H1 (cell line): ENCODE data around the gene LIF. TPM values are rescaled to one million over a fixed set of nuclear protein-coding genes. Genes with fewer than 3 reads are reported as not detected.
A peak's percentile ranks its signal among the peaks of the same experiment; 100 is the strongest.

Source experiments
- CTCF ChIA-PET: fragments of 300-600 bp; sonication (Branson Sonifier 250); formaldehyde crosslinking; loops from one replicate; lab custom pipeline; 2021; ENCODE audit not compliant: partially characterized antibody; lab: Charles Lee
- POLR2A ChIA-PET: fragments of 300-600 bp; sonication (Branson Sonifier 250); formaldehyde crosslinking; loops from one replicate; lab custom pipeline; 2021; ENCODE audit warnings: inconsistent platforms; ENCODE audit not compliant: partially characterized antibody; lab: Charles Lee
- DNase-seq, 2 experiments: peaks; one replicate each; pipeline versions ENCODE4 v3.0.0 to v3.0.0-alpha.2; 2010 to 2022; ENCODE audit warnings: low spot score in 2 of 2, low read depth in 1 of 2, mixed read lengths in 1 of 2
- FAIRE-seq: peaks from 2 replicates; lab custom pipeline; 2011; peaks lifted over from hg19 to GRCh38; lab: Jason Lieb, UNC
- H2AFZ ChIP-seq: 2 replicates; pipeline ENCODE4 v1.8.1; 2012; ENCODE audit warnings: low read length, inconsistent platforms
- H2AK5ac ChIP-seq: 2 replicates; pipeline ENCODE4 v1.6.1; 2013; ENCODE audit warnings: low read depth, low read length
- H2BK120ac ChIP-seq: replicated peaks from 2 replicates; pipeline ENCODE3; 2013; ENCODE audit warnings: low read depth, low read length, inconsistent platforms
- H2BK12ac ChIP-seq: 2 replicates; pipeline ENCODE4 v1.6.1; 2013; ENCODE audit warnings: low read depth, low read length
- H2BK15ac ChIP-seq: 2 replicates; pipeline ENCODE4 v1.6.1; 2013; ENCODE audit warnings: low read length
- H2BK20ac ChIP-seq: 2 replicates; pipeline ENCODE4 v1.6.1; 2013; ENCODE audit warnings: low read length
- H2BK5ac ChIP-seq: 2 replicates; pipeline ENCODE4 v1.6.1; 2013; ENCODE audit warnings: low read depth, low read length
- H3K14ac ChIP-seq: 2 replicates; pipeline ENCODE4 v1.6.1; 2013; ENCODE audit warnings: inconsistent platforms; ENCODE audit not compliant: insufficient read length
- H3K18ac ChIP-seq: 2 replicates; pipeline ENCODE4 v1.6.1; 2013; ENCODE audit warnings: low read length; ENCODE audit errors: extremely low read depth
- H3K23ac ChIP-seq: 2 replicates; pipeline ENCODE4 v1.6.1; 2013; ENCODE audit warnings: inconsistent platforms; ENCODE audit not compliant: insufficient read length
- H3K23me2 ChIP-seq: 2 replicates; pipeline ENCODE4 v1.6.1; 2013; ENCODE audit warnings: low read depth, low read length
- H3K27ac ChIP-seq: 2 replicates; pipeline ENCODE4 v1.6.1; 2011; ENCODE audit warnings: low read depth, low read length, inconsistent platforms
- H3K27me3 ChIP-seq, 4 experiments: replicated peaks in 1 of 4; 1 replicate in 1 of 4; 2 replicates in 3 of 4; pipeline versions ENCODE4 v1.6.1 to v1.8.1; 2011 to 2013; ENCODE audit warnings: low read length in 3 of 4, mild to moderate bottlenecking in 3 of 4, inconsistent platforms in 2 of 4, mixed read lengths in 2 of 4, moderate library complexity in 1 of 4; ENCODE audit not compliant: control insufficient read depth in 3 of 4, insufficient read depth in 3 of 4; ENCODE audit errors: extremely low read depth in 1 of 4
- H3K36me3 ChIP-seq, 4 experiments: 2 replicates each; pipeline versions ENCODE4 v1.6.1 to v1.8.1; 2011 to 2013; ENCODE audit warnings: mild to moderate bottlenecking in 4 of 4, low read length in 3 of 4, moderate library complexity in 2 of 4, control low read depth in 1 of 4, inconsistent platforms in 1 of 4; ENCODE audit not compliant: insufficient read depth in 4 of 4, control insufficient read depth in 2 of 4
- H3K4ac ChIP-seq: replicated peaks from 2 replicates; pipeline ENCODE3; 2013; ENCODE audit warnings: low read length, low read depth, mixed read lengths, inconsistent platforms; ENCODE audit not compliant: insufficient read length
- H3K4me1 ChIP-seq, 4 experiments: replicated peaks in 1 of 4; 1 replicate in 1 of 4; 2 replicates in 3 of 4; pipeline versions ENCODE4 v1.6.1 to v1.8.1; 2011 to 2013; ENCODE audit warnings: low read length in 3 of 4, inconsistent platforms in 2 of 4, mixed read lengths in 1 of 4; ENCODE audit not compliant: insufficient read depth in 4 of 4, control insufficient read depth in 3 of 4
- H3K4me2 ChIP-seq, 2 experiments: 2 replicates each; pipeline versions ENCODE4 v1.6.1 to v1.8.1; 2011 to 2013; ENCODE audit warnings: low read depth in 2 of 2, low read length in 2 of 2, control low read depth in 1 of 2, inconsistent platforms in 1 of 2, mild to moderate bottlenecking in 1 of 2; ENCODE audit not compliant: insufficient read depth in 1 of 2
- H3K4me3 ChIP-seq, 4 experiments: fragments of 200-600, 300-600 bp in 1 of 4; sonication (generic), shearing (Covaris generic), sonication (Bioruptor Twin) in 1 of 4; 2 replicates each; pipeline versions ENCODE4 v1.5.1 to v1.8.1; 2011 to 2016; ENCODE audit warnings: low read length in 4 of 4, low read depth in 3 of 4, control low read depth in 2 of 4, inconsistent platforms in 2 of 4, mild to moderate bottlenecking in 2 of 4, mixed read lengths in 1 of 4, moderate library complexity in 1 of 4; ENCODE audit not compliant: insufficient read depth in 2 of 4; ENCODE audit errors: extremely low read depth in 1 of 4
- H3K56ac ChIP-seq: replicated peaks from 2 replicates; pipeline ENCODE3; 2013; ENCODE audit warnings: low read depth, mild to moderate bottlenecking, mixed read lengths, low read length, inconsistent platforms; ENCODE audit not compliant: insufficient read length
- H3K79me1 ChIP-seq: 2 replicates; pipeline ENCODE4 v1.6.1; 2013; ENCODE audit warnings: low read depth, low read length, control low read depth
- H3K79me2 ChIP-seq, 2 experiments: 2 replicates each; pipeline versions ENCODE4 v1.6.1 to v1.8.1; 2012 to 2013; ENCODE audit warnings: low read length in 2 of 2, mild to moderate bottlenecking in 2 of 2, inconsistent platforms in 1 of 2; ENCODE audit not compliant: insufficient read depth in 2 of 2, control insufficient read depth in 1 of 2
- H3K9ac ChIP-seq, 4 experiments: replicated peaks in 1 of 4; 1 replicate in 1 of 4; 2 replicates in 3 of 4; pipeline versions ENCODE4 v1.6.1 to v1.8.1; 2011 to 2013; ENCODE audit warnings: low read depth in 3 of 4, low read length in 3 of 4, control low read depth in 2 of 4, mild to moderate bottlenecking in 2 of 4, moderate library complexity in 2 of 4, inconsistent platforms in 1 of 4; ENCODE audit errors: extremely low read depth in 1 of 4
- H3K9me3 ChIP-seq, 2 experiments: 2 replicates each; pipeline versions ENCODE4 v1.6.1 to v1.8.1; 2012 to 2013; ENCODE audit warnings: mild to moderate bottlenecking in 2 of 2, moderate library complexity in 2 of 2, control low read depth in 1 of 2, inconsistent platforms in 1 of 2, low read depth in 1 of 2, low read length in 1 of 2, mixed read lengths in 1 of 2; ENCODE audit not compliant: insufficient read depth in 2 of 2
- H4K20me1 ChIP-seq, 2 experiments: replicated peaks in 1 of 2; 2 replicates each; pipeline versions ENCODE3 to v1.8.1; 2011 to 2013; ENCODE audit warnings: inconsistent platforms in 2 of 2, low read length in 2 of 2, mild to moderate bottlenecking in 1 of 2; ENCODE audit not compliant: insufficient read depth in 2 of 2, control insufficient read depth in 1 of 2
- H4K5ac ChIP-seq: 2 replicates; pipeline ENCODE4 v1.6.1; 2013; ENCODE audit warnings: low read length, low read depth, mixed read lengths, inconsistent platforms; ENCODE audit not compliant: insufficient read length
- H4K8ac ChIP-seq: 2 replicates; pipeline ENCODE4 v1.8.0; 2013; ENCODE audit warnings: mild to moderate bottlenecking, moderate library complexity, low read length, inconsistent platforms; ENCODE audit not compliant: insufficient read depth; ENCODE audit errors: extremely low read depth
- H4K91ac ChIP-seq: replicated peaks from 2 replicates; pipeline ENCODE3; 2013; ENCODE audit warnings: low read length, mixed read lengths, inconsistent platforms; ENCODE audit not compliant: insufficient read length
- ASH2L ChIP-seq: fragments of 200-600, 300-600 bp; sonication (generic); IDR thresholded peaks from one replicate; pipeline ENCODE4 v1.7.1; 2017; ENCODE audit warnings: low read length
- CBX8 ChIP-seq: fragments of 300-800, 300-1000 bp; sonication (generic); IDR thresholded peaks from 2 replicates; pipeline ENCODE4 v1.7.1; 2016; ENCODE audit warnings: low read depth, low read length, borderline replicate concordance
- EZH2 ChIP-seq: fragments of 200-600 bp; sonication (generic); IDR thresholded peaks from 2 replicates; pipeline ENCODE4 v1.7.1; 2012; ENCODE audit warnings: low read depth, mild to moderate bottlenecking, moderate library complexity, low read length, inconsistent platforms; ENCODE audit not compliant: severe bottlenecking
- JUN ChIP-seq: IDR thresholded peaks from 2 replicates; pipeline ENCODE4 v1.6.1; 2011; ENCODE audit warnings: low read depth, mild to moderate bottlenecking, improper control_type of control experiment, low read length
- KDM5A ChIP-seq: fragments of 200-600 bp; IDR thresholded peaks from 2 replicates; pipeline ENCODE4 v1.7.1; 2012; ENCODE audit warnings: mild to moderate bottlenecking, low read length, inconsistent platforms, mixed read lengths
- POLR2AphosphoS5 ChIP-seq: IDR thresholded peaks from 2 replicates; pipeline ENCODE4 v1.6.1; 2011; ENCODE audit warnings: low read depth, low read length
- RXRA ChIP-seq: IDR thresholded peaks from 2 replicates; pipeline ENCODE4 v1.6.1; 2011; ENCODE audit warnings: low read depth, mild to moderate bottlenecking, low read length, moderate library complexity; ENCODE audit not compliant: insufficient read depth
- SRF ChIP-seq: IDR thresholded peaks from 2 replicates; pipeline ENCODE4 v1.6.1; 2011; ENCODE audit warnings: mild to moderate bottlenecking, low read depth, low read length, moderate library complexity
- TAF1 ChIP-seq: IDR thresholded peaks from 2 replicates; pipeline ENCODE4 v1.6.1; 2011; ENCODE audit warnings: mild to moderate bottlenecking, low read depth, low read length
- WGBS, 2 experiments: shearing (Covaris generic) in 1 of 2; methylation state at CpG; one replicate each; pipeline versions ENCODE4 v1.1.6 to v1.1.7; 2013 to 2015; ENCODE audit warnings: low lambda C conversion rate in 2 of 2, mixed read lengths in 2 of 2, inconsistent platforms in 1 of 2, low coverage in 1 of 2, missing lambda C conversion rate in 1 of 2; ENCODE audit not compliant: insufficient replicate concordance in 2 of 2, insufficient coverage in 1 of 2, insufficient read length in 1 of 2; ENCODE audit errors: extremely low coverage in 1 of 2, missing lambda C conversion rate in 1 of 2; 5-methylcytosine and 5-hydroxymethylcytosine counted together
- polyA plus RNA-seq, 7 experiments: library from polyadenylated mRNA; depleted of rRNA in 3 of 7; stranded (reverse) in 5 of 7; unstranded in 2 of 7; fragments of >200 nt in 5 of 7; fragments of 200-250 nt in 2 of 7; gene quantifications; 1 replicate in 5 of 7; 2 replicates in 1 of 7; 4 replicates in 1 of 7; pipeline versions ENCODE4 v1.2.1 to v1.2.3, GENCODE V29; 2011 to 2013; ENCODE audit warnings: missing spikeins in 2 of 7, mixed read lengths in 2 of 7
- total RNA-seq: library from RNA; stranded (reverse); fragmentation: NEBNext Ultra II Directional; extraction: Animal tissue kit (Norgen Biotek cat#: 25700); gene quantifications from 2 replicates; pipeline ENCODE4 v1.2.1, GENCODE V29; 2021

LIF gene
- total and polyA plus RNA-seq, 2 of the 8 experiments (the other 6 are each of a cell fraction or from before 2014, with no cell fraction given), result 3.3 to 3.5 TPM

GRCh38 chr22:30193031-30193775 is 53.4 kb downstream of the LIF start:
- no peak overlapping the region for H3K4ac ChIP-seq
- H2BK5ac ChIP-seq, result no peak overlapping the region
- H2BK15ac ChIP-seq, result no peak overlapping the region
- 91% methylated on average over 3 of the region's 3 CpGs; no CpG with 5 or more reads in 1 of the 2 experiments for WGBS, 2 experiments
- no peaks in the 10 kb centered on the region for H4K20me1 ChIP-seq
- FAIRE-seq, result no peak
- H3K4me2 ChIP-seq, result no peak overlapping the region
- DNase-seq, result no peak
- H2BK20ac ChIP-seq, result no peak overlapping the region
- no peak overlapping the region for H3K9ac ChIP-seq
- no peak overlapping the region for H2AFZ ChIP-seq
- ChIA-PET POLR2A (interaction anchor here (0.9 kb wide), 1 partner anchor 52 kb away, joined by 3 read pairs; no protein-coding TSS in a partner anchor), CTCF (interaction anchor here (1.3 kb wide), 1 partner anchor 568 kb away, joined by 3 read pairs; no protein-coding TSS in a partner anchor)
- no peaks in the 10 kb centered on the region for H3K79me1 ChIP-seq
- no peaks in the 10 kb centered on the region for H3K36me3 ChIP-seq
- no peak overlapping the region for H3K18ac ChIP-seq
- no peak overlapping the region for H2BK120ac ChIP-seq
- no peaks in the 10 kb centered on the region; a peak in 1 of 7 replicates for H3K27me3 ChIP-seq
- H2AK5ac ChIP-seq, result peak overlapping the region; percentile 67; the same call in 1 of the 2 replicates
- no peak overlapping the region for H3K23ac ChIP-seq
- H3K14ac ChIP-seq, result no peak overlapping the region
- H4K91ac ChIP-seq, result no peak overlapping the region
- H3K56ac ChIP-seq, result no peak overlapping the region
- 0 out of 2 replicates have a peak overlapping the region, but pooled peaks have one; percentile 32 for H2BK12ac ChIP-seq
- no peaks in the 10 kb centered on the region for H3K23me2 ChIP-seq
- no peak overlapping the region for H4K8ac ChIP-seq
- H3K4me1 ChIP-seq, result peaks cover 6 to 20% (median 11%) of the 10 kb centered on the region in 4 experiments; a peak in 6 of 7 replicates
- no peaks in the 10 kb centered on the region for H3K9me3 ChIP-seq
- no peak overlapping the region for H3K27ac ChIP-seq
- no peak overlapping the region for H4K5ac ChIP-seq
- H3K4me3 ChIP-seq, result no peak overlapping the region
- H3K79me2 ChIP-seq, result no peaks in the 10 kb centered on the region
- TF ChIP-seq CBX8 (no peak), SRF (no peak), ASH2L (no peak), JUN (no peak), KDM5A (no peak), POLR2AphosphoS5 (no peak), TAF1 (no peak), EZH2 (no peak), RXRA (no peak)
